HepG2 (cell line): ENCODE data around the gene IGHMBP2. TPM values are rescaled to one million over a fixed set of nuclear protein-coding genes. Genes with fewer than 3 reads are reported as not detected.

Experiments used
- ERF ChIP-seq: IDR thresholded peaks from 2 replicates; pipeline ENCODE4 v1.6.1; 2018; ENCODE audit warnings: missing biosample characterization, missing genetic modification reagents
- ESRRA ChIP-seq: sonication (generic); formaldehyde crosslinking; IDR thresholded peaks from 2 replicates; pipeline ENCODE4 v1.5.1; 2020; ENCODE audit warnings: mild to moderate bottlenecking, low read depth, missing genetic modification reagents
- EZH2 ChIP-seq: conservative IDR thresholded peaks from 2 replicates; pipeline ENCODE4 v1.6.1; 2012; ENCODE audit warnings: mild to moderate bottlenecking, low read depth, low read length, moderate library complexity
- FOXA1 ChIP-seq, 2 experiments: fragments of 450-650 bp in 1 of 2; sonication (generic) in 1 of 2; formaldehyde crosslinking in 1 of 2; IDR thresholded peaks; 2 replicates each; pipeline versions ENCODE4 v1.4.0 to v1.6.1; 2016 to 2020; ENCODE audit warnings: missing genetic modification reagents in 1 of 2
- HHEX ChIP-seq: IDR thresholded peaks from 2 replicates; pipeline ENCODE4 v1.6.1; 2016; ENCODE audit warnings: control low read depth
- MAFK ChIP-seq, 2 experiments: IDR thresholded peaks in 1 of 2; conservative IDR thresholded peaks in 1 of 2; 2 replicates each; pipeline ENCODE4 v1.6.1; 2011; ENCODE audit warnings: improper control_type of control experiment in 2 of 2, low read length in 2 of 2
- MIER2 ChIP-seq: IDR thresholded peaks from 2 replicates; pipeline ENCODE4 v1.6.1; 2016; ENCODE audit warnings: missing biosample characterization, missing genetic modification reagents
- NONO ChIP-seq, 2 experiments: fragments of 450-650 bp in 1 of 2; sonication (generic) in 1 of 2; formaldehyde crosslinking in 1 of 2; IDR thresholded peaks in 1 of 2; conservative IDR thresholded peaks in 1 of 2; 2 replicates each; pipeline versions ENCODE4 v1.6.1 to v1.8.0; 2017 to 2022; ENCODE audit warnings: mild to moderate bottlenecking in 1 of 2, missing genetic modification reagents in 1 of 2, moderate library complexity in 1 of 2
- SALL1 ChIP-seq: sonication (generic); formaldehyde crosslinking; IDR thresholded peaks from 2 replicates; pipeline ENCODE4 v1.8.0; 2022; ENCODE audit warnings: mild to moderate bottlenecking, missing genetic modification reagents
- SOX13 ChIP-seq, 3 experiments: fragments of 450-650 bp in 1 of 3; sonication (generic) in 1 of 3; formaldehyde crosslinking in 1 of 3; IDR thresholded peaks in 2 of 3; conservative IDR thresholded peaks in 1 of 3; 2 replicates each; pipeline versions ENCODE4 v1.5.0 to v1.6.1; 2016 to 2020; ENCODE audit warnings: antibody characterized with exemption in 1 of 3, mild to moderate bottlenecking in 1 of 3, missing compliant biosample characterization in 1 of 3, missing genetic modification reagents in 1 of 3, moderate library complexity in 1 of 3
- TFDP1 ChIP-seq: IDR thresholded peaks from 2 replicates; pipeline ENCODE4 v1.6.1; 2016; ENCODE audit warnings: missing compliant biosample characterization, missing genetic modification reagents, borderline replicate concordance
- TFDP2 ChIP-seq: sonication (generic); formaldehyde crosslinking; IDR thresholded peaks from 2 replicates; pipeline ENCODE4 v1.4.0; 2020; ENCODE audit warnings: missing genetic modification reagents
- TOE1 ChIP-seq: sonication (generic); formaldehyde crosslinking; IDR thresholded peaks from 2 replicates; pipeline ENCODE4 v1.4.0; 2020; ENCODE audit warnings: mild to moderate bottlenecking, missing genetic modification reagents
- ZNF256 ChIP-seq: sonication (generic); formaldehyde crosslinking; conservative IDR thresholded peaks from 2 replicates; pipeline ENCODE4 v1.4.0; 2020; ENCODE audit warnings: missing genetic modification reagents
- ZNF615 ChIP-seq: sonication (generic); formaldehyde crosslinking; IDR thresholded peaks from 2 replicates; pipeline ENCODE4 v1.5.0; 2020; ENCODE audit warnings: mild to moderate bottlenecking, missing genetic modification reagents, borderline replicate concordance
- ZNF672 ChIP-seq: sonication (generic); formaldehyde crosslinking; IDR thresholded peaks from 2 replicates; pipeline ENCODE4 v1.8.1; 2022; ENCODE audit warnings: missing genetic modification reagents
- ZNF747 ChIP-seq: sonication (generic); formaldehyde crosslinking; IDR thresholded peaks from 2 replicates; pipeline ENCODE4 v1.8.1; 2023; ENCODE audit warnings: missing genetic modification reagents, mild to moderate bottlenecking, borderline replicate concordance
- ZNF781 ChIP-seq: sonication (generic); formaldehyde crosslinking; IDR thresholded peaks from 2 replicates; pipeline ENCODE4 v1.5.1; 2020; ENCODE audit warnings: borderline replicate concordance, mild to moderate bottlenecking, missing genetic modification reagents; ENCODE audit errors: not compliant biosample characterization
- ZNF839 ChIP-seq: sonication (generic); formaldehyde crosslinking; IDR thresholded peaks from 2 replicates; pipeline ENCODE4 v1.4.0; 2020; ENCODE audit warnings: missing genetic modification reagents, mild to moderate bottlenecking, borderline replicate concordance
- ZSCAN30 ChIP-seq: sonication (generic); formaldehyde crosslinking; IDR thresholded peaks from 2 replicates; pipeline ENCODE4 v1.5.0; 2020; ENCODE audit warnings: mild to moderate bottlenecking, missing genetic modification reagents
- polyA plus RNA-seq, 8 experiments: library from polyadenylated mRNA; depleted of rRNA in 3 of 8; stranded (reverse) in 7 of 8; unstranded in 1 of 8; fragments of >200 nt; fragmentation: Illumina TruSeq in 4 of 8; extraction: Trizol in 4 of 8; gene quantifications; 2 replicates each; pipeline versions ENCODE4 v1.2.1 to v1.2.3, GENCODE V29; 2011 to 2016; ENCODE audit warnings: low read depth in 4 of 8, missing spikeins in 1 of 8, mixed read lengths in 1 of 8; ENCODE audit not compliant: insufficient read depth in 1 of 8
- total RNA-seq, 5 experiments: library from RNA; depleted of rRNA; stranded (reverse); fragments of >200 nt; fragmentation: Illumina TruSeq; extraction: Trizol; gene quantifications; 2 replicates each; pipeline ENCODE4 v1.2.3, GENCODE V29; 2016; ENCODE audit warnings: low read depth in 1 of 5
- TF ChIP-seq, protein P1 (sequence below): sonication (generic); formaldehyde crosslinking; IDR thresholded peaks from 2 replicates; pipeline ENCODE4 v1.9.0; 2021; ENCODE audit warnings: missing genetic modification reagents, mild to moderate bottlenecking, borderline replicate concordance
- TF ChIP-seq, protein P2 (sequence below): sonication (generic); formaldehyde crosslinking; IDR thresholded peaks from 2 replicates; pipeline ENCODE4 v1.8.0; 2022; ENCODE audit warnings: mild to moderate bottlenecking, missing genetic modification reagents

The IGHMBP2 gene
- total and polyA plus RNA-seq, 2 of the 13 experiments (the other 11 are each of a cell fraction or from before 2014, with no cell fraction given), result 8.9 to 9.9 TPM

- TF ChIP-seq ZNF747 (CRISPR knock-in tag) (peak; percentile 73; the same call in 1 of the 2 replicates), ZNF781 (CRISPR knock-in tag) (peak; percentile 31), SALL1 (CRISPR knock-in tag) (peak; percentile 82), HHEX (no peak), NONO (IDR thresholded peaks at IDR 0.05) (no peak), NONO (CRISPR knock-in tag; conservative IDR thresholded peaks at IDR 0.05) (peak; percentile 90), SOX13 (IDR thresholded peaks at IDR 0.05) (peak; percentile 24; the same call in 1 of the 2 replicates), SOX13 (CRISPR knock-in tag; conservative IDR thresholded peaks at IDR 0.05 in 1 of 2, IDR thresholded peaks at IDR 0.05 in 1 of 2) (peak in 1 of 2 experiments; percentile 47; a peak in 1 of 4 replicates), MAFK (conservative IDR thresholded peaks at IDR 0.05 in 1 of 2, IDR thresholded peaks at IDR 0.05 in 1 of 2; ENCODE audit: low read length in 2 of 2) (0 out of 4 replicates have a peak, but pooled peaks of 1 of the 2 experiments have one; percentile 22), TFDP2 (CRISPR knock-in tag) (peak; percentile 77), EZH2 (no peak), ERF (CRISPR knock-in tag) (peak; percentile 93), MIER2 (CRISPR knock-in tag) (0 out of 2 replicates have a peak, but pooled peaks have one; percentile 34), ZNF672 (CRISPR knock-in tag) (no peak), ESRRA (CRISPR knock-in tag) (0 out of 2 replicates have a peak, but pooled peaks have one; percentile 62), ZNF839 (peak; percentile 49; the same call in 1 of the 2 replicates), TOE1 (CRISPR knock-in tag) (peak; percentile 95; the same call in 1 of the 2 replicates), FOXA1 (IDR thresholded peaks at IDR 0.05) (no peak), FOXA1 (CRISPR knock-in tag; IDR thresholded peaks at IDR 0.05) (peak; percentile 91), TFDP1 (CRISPR knock-in tag) (peak; percentile 78), ZNF615 (CRISPR knock-in tag) (no peak; the same call in 1 of the 2 replicates), ZNF256 (0 out of 2 replicates have a peak, but pooled peaks have one; percentile 71), ZSCAN30 (CRISPR knock-in tag) (no peak)
- TF ChIP-seq, protein P1, sequence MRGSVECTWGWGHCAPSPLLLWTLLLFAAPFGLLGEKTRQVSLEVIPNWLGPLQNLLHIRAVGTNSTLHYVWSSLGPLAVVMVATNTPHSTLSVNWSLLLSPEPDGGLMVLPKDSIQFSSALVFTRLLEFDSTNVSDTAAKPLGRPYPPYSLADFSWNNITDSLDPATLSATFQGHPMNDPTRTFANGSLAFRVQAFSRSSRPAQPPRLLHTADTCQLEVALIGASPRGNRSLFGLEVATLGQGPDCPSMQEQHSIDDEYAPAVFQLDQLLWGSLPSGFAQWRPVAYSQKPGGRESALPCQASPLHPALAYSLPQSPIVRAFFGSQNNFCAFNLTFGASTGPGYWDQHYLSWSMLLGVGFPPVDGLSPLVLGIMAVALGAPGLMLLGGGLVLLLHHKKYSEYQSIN (CRISPR knock-in tag), result no peak
- TF ChIP-seq, protein P2, sequence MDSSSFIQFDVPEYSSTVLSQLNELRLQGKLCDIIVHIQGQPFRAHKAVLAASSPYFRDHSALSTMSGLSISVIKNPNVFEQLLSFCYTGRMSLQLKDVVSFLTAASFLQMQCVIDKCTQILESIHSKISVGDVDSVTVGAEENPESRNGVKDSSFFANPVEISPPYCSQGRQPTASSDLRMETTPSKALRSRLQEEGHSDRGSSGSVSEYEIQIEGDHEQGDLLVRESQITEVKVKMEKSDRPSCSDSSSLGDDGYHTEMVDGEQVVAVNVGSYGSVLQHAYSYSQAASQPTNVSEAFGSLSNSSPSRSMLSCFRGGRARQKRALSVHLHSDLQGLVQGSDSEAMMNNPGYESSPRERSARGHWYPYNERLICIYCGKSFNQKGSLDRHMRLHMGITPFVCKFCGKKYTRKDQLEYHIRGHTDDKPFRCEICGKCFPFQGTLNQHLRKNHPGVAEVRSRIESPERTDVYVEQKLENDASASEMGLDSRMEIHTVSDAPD (CRISPR knock-in tag), result 0 out of 2 replicates have a peak, but pooled peaks have one; percentile 34
Measured at GRCh38 chr11:68903288-68904247, at the start of gene IGHMBP2, which contains the start of gene MRPL21 (continued).
